C4-2B (cell line): ENCODE measurements around the gene UVRAG.

Experiments
- H3K27ac ChIP-seq: fragments of 450-650 bp; 2 replicates; pipeline ENCODE4 v1.5.1; 2017
- CTCF ChIP-seq: fragments of 450-650 bp; conservative IDR thresholded peaks from 2 replicates; pipeline ENCODE4 v1.5.1; 2017; ENCODE audit warnings: mild to moderate bottlenecking
- ZFX ChIP-seq: fragments of 450-650 bp; IDR thresholded peaks from 2 replicates; pipeline ENCODE4 v1.6.1; 2017

UVRAG gene

GRCh38 chr11:76141901-76142588 lies 327.0 kb downstream of the UVRAG start:
- TF ChIP-seq ZFX = no peak
- TF ChIP-seq CTCF = no peak
- H3K27ac ChIP-seq = no peak overlapping the region

DNA sequence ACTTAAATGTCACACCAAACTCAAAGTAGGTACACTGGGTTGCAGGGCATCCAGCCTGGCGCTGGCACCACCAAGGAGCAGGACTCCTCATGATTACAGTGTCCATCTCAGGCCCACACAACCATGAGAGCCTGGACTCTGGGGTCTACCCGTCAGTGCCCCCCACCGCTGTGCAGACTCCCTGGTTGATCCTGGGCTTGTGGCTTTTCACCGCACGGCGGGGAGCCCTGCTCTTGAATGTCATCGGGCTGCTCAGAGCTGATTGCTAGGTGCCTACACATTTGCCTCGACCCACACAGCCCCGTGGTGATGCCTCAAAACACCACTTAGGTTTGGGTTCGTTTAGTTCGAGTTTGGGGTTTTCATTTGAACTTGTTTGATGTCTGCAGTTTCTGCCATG lies 328.3 kb downstream of the UVRAG start:
- no peak overlapping the region for H3K27ac ChIP-seq
- no peak for TF ChIP-seq CTCF
- no peak for TF ChIP-seq ZFX

- TF ChIP-seq CTCF (no peak), ZFX (no peak)
- H3K27ac ChIP-seq = no peak overlapping the region
Measured at GRCh38 chr11:76147106-76147740, 332.2 kb downstream of the UVRAG start.

- TF ChIP-seq CTCF (no peak), ZFX (no peak)
- H3K27ac ChIP-seq = no peak overlapping the region; the same call in 1 of the 2 replicates
Measured at GRCh38 chr11:76148231-76148630, 333.2 kb downstream of the UVRAG start.

DNA sequence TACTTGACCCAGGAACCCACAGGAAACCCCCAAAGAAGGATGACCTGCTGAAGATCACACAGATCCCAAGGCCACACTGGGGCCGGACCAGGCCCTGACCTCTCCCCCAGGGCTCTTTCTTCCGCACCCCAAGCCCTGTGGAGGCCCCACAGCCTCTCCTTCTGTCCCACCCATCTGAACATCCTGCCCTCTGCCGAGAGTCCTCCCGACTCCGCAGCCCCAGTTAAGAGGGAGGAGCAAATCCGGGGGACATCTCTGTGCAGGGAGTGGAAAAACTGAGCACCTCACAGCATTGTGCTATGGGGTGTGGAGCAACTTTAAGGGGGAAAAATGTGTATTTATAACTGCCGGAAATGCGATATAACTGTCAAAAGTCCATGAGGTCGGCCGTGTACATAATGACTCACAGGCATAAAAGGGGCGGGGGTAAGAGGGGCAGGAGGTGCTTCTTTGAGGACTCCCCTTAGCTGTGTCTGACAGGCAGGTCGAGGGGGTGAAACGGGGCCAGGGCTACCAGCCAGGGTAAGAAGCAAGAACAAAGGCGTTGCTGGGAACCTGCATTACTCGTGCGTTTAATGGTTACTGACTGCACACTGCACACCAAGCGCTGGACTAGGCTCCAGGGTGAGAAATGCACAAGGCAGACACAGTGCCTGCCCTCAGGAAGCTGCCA lies 334.1 kb downstream of the UVRAG start:
- no peak overlapping the region; the same call in 1 of the 2 replicates for H3K27ac ChIP-seq
- TF ChIP-seq CTCF (no peak), ZFX (no peak)

DNA sequence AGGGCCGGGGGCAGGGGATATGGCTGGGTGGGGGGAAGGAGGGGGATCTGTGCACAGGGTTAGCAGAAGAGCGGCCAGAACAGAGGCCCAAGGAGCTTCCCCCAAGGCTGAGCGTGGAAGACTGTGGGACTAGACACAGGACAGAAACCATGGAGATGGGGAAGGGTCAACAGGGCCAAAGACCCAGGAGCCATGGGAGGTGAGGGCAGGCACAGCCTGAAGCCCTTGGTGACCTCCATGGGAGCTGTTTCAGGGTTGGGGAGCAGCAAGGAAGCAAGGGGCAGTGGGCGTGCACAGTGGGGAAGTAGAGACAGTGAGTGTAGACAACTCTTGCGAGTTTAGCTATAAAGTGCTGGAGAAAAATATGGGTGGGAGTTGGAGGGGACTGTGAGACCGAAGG lies 334.7 kb downstream of the UVRAG start:
- no peak for TF ChIP-seq CTCF
- TF ChIP-seq ZFX = no peak

GRCh38 chr11:76150141-76150540 lies 335.1 kb downstream of the UVRAG start:
- no peak for TF ChIP-seq ZFX
- H3K27ac ChIP-seq = no peak overlapping the region

More for the DNA sequence above, 334.7 kb downstream of the UVRAG start:
- H3K27ac ChIP-seq = no peak overlapping the region
